Measurements from ENCODE around the gene THRB.

The THRB gene

DNA sequence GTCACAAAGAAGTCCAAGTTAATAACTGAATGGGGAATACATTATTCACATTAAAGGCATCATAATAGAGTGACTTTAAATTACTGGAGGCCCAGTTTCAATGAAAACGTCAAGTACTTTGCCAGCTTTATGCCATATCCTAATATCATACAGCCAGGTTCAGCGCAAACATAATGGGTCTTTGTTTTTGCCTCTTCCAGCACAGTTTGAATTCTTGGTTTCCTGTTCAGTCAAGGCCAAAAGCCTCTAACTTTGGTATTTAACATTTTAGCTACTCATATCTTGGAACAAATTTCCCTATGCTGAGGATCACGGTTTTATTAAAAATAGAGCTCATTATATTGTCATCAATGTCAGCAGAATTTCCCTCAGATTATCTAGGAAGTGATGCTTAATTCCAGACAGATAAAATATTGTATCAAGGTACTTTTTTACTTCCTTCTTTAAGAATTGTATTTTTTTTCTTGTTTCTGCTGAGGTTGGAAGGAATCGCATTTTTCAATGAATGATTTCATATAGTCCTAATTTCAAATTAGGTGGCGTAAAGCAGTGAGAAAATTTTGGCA is 269.2 kb downstream of the THRB start:
- DNase-seq (ENCODE audit: low spot score), result no peak

DNA sequence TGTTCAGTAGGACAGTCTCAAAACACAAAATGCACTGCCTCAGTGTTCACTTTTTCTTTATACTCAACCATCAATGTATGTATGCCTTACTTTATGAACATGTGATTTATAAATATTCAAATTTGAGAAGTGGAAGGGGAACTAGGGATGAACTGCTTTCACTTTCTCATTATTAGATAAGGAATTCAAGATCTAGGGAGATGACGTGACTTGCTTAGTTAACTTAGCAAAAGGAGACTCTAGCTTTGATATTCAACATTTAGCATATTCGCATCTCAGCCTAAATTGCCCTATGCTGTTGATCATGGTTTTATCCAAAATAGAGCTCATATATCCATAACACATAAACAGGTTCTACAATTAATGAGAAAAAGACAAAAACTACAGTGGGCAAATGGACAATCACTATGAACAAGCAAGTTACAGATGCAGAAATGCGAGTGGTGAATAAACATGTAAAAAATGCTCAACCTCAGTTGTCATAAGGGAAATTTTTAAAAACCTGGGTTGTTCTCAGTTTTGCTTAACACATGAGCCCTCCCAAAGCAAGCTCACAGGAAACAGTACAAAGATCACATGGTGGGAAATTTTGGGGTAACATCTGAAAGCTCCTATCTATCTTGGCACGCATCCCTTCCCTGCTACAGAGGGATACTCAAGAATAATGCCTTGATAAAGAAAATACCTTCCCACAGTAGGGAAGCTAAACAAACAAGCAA is 269.8 kb downstream of the THRB start:
- no peak for DNase-seq (ENCODE audit: low spot score)

DNA sequence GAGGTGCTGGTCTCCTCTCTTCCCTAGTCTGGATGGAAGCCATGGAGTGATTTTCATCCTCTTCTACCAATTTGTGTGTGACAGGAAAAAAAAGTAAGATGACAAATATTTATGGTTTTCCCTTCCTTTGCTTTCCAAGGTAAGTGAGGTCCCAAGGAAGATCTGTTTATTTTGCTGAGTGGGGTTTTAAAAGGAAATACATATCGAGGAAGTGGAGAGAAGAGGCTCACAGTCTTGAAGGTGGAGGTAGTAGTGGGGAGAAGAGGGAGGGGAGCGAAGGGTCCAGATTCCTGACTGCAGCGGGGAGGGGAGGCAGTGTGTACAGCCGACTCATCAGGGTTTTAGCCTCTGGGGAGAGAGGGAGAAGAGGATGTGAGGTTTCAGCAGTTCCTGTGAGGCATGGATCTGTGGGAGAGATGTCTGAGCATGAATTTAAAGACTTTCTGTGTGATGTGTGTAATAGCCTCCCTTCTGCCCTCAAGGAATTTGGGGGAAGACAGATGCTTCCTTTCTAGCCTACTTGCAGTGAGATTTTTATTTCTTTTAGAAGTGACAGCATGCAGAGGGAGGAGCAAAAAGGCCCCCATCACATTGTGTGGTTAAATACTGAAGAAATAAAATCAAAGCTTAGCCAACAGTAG is 272.4 kb downstream of the THRB start:
- no peak for DNase-seq (ENCODE audit: low spot score)

DNA sequence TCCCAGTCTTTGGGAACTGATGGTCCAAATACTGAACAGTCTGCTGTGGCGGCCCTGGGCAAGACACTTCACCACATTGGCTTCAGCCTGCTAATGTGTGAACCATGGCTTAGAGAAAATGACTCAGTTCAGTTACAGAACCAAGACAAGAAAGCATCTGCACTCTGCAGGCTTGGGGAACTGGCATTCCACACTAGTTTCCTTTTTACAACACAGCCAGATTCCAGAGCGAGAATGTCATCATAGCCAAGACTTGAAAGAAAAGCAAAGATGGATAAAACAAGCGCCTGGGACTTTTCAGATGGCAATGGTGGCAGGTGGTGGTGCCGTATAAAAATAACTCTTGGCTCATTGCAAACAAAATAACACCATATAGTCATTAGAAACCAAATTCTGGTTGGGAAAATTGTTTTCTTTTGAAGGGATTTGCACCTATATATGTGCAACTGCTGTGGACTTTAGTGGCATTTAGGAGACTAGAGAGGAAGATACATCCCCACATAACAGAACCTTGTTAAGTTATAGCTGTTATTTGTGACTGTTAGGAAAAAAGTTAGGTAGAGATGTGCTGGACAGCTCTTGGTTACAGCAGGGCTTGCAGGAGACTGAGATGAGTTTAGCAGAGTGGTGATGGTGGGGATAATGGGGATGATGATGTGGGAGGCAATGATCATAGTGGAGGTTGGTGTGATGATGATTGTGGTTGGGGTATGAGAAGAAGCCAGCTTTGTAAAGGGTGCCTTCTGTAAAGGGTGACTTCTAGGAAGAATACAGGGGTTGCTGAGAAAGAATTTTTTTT is 273.6 kb downstream of the THRB start:
- no peak for DNase-seq (ENCODE audit: low spot score)

DNA sequence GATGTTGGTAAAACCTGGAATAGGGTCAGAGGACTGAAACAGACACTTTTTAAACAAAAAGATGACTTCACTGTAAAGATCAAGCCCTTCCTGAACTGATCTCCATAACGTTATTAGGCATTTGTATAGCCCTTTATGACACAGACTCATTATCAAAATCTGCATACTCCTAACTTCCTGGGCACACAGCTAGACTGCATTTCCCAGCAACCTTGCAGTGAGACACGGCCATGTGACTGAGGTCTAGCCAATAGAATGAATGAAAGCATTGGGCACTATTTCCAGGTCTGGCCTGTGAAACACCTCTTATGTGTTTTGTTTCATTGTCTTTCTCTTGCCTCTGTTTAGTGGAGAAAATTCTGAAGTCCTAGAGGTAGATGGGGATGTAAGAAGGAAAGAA is 279.1 kb downstream of the THRB start:
- no peak for DNase-seq (ENCODE audit: low spot score)

DNA sequence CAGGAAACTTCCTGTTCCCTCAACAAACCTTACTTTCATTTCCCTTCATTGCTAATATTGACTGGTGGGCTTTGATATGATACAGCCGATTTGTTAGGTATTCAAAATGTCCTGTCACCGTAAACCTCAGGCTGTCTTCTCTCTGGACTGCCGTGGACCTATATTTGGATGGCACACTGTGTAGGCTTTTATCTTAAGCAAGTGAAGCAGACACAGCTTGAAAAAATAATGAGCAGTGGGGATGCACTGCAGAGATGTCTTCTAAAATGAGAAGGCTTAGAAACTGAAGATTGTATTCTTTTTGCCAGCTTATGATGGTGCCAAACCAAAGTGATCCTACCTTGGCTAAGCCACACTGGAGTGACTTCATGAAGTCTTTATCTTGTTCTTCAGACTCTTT is 283.3 kb downstream of the THRB start:
- DNase-seq (ENCODE audit: low spot score), result no peak

DNA sequence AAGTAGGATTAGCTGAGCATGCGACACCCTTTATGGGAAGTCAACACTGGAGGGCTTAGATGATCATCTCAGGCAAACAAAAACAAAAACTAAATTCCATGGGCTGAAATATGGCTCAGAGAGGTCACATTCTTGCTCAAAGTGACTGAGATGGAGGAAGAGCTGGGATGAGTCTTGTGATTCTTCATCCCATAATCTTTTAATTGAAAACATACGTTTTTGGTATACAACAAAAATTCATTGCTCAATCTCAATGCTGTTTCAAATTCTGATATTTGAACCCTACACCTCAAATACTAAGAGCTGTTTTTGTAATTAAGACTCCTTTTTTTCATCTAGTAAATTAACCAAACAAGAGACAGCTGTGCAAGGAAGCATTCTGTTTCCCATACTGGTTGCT is 292.6 kb downstream of the THRB start:
- no peak for DNase-seq (ENCODE audit: low spot score)

DNA sequence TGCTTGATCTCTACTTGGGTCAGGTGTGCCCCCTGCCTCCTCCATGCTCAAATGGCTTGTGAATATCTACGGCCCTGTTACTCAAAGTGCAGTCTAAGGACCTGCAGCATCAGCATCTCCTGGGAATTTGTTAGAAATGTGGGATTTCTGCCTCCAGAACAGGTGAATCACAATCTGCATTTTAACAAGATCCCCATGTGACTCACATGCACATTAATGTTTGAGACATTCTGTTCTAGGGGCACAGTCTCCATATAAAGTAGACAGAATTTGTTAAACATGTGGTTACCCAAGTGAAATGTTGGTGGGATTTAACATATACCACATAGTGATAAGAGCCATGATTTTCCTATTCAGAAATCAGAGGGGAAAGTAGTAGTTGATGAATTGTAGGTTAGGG is 293.3 kb downstream of the THRB start:
- DNase-seq (ENCODE audit: low spot score), result no peak

DNA sequence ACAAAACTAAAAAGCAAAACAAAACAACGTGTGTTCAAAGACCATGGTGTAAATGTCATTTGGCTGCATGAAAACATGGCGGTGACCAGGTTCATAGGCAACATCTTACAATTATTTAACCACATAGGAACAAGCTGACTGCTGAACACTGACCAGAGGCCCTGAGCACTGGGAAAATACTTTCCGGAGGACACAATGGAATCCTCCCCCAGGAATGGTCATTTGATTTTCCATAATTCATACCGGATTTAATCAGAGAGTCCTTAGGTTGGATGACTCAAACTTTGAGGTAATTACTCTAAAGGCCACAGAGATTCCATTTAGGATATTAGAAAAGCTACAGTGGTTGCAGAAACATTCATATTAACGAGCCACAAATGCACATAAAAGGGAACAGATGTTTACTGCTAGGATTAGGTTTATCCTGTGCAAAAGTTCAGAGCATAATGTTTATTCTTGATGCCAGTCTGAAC is 294.8 kb downstream of the THRB start:
- no peak for DNase-seq (ENCODE audit: low spot score)

DNA sequence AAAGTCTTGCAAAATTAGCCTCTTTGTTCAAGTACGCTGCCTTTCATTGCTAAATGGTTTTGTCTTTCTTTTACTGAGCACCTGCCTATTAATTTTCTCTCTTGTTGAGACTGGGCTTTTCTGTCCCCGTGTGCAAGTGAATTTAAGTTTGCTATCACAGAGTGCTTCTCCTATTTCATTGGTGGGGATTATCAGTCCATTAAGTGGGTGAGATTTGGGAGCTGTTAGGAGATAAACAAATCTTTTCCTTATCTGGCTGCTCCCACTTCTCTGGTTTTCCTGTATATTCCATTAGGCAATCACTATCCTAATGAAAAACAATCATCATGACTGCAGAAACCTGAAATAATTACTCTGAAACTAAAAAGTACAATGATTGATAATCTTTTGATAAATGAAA is 295.4 kb downstream of the THRB start:
- DNase-seq (ENCODE audit: low spot score), result no peak

DNA sequence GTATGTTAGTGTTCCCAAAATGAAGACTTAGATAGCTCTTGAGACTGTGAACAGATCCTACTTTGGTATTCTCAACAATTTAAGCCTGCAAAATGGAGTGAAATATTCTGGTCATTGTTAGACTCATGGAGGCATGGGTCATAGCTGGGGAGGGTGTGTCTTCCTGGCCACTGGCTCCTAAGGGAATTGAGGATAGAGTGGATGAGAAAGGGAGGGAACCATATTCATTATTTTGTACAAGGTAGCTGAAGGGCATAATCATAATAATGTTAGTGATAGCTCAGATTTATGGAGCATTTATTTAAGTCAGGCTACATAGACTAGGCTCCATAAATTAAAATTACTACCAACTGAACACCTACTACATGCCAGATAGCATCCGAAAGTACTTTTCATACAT is 295.9 kb downstream of the THRB start:
- DNase-seq (ENCODE audit: low spot score), result no peak

DNA sequence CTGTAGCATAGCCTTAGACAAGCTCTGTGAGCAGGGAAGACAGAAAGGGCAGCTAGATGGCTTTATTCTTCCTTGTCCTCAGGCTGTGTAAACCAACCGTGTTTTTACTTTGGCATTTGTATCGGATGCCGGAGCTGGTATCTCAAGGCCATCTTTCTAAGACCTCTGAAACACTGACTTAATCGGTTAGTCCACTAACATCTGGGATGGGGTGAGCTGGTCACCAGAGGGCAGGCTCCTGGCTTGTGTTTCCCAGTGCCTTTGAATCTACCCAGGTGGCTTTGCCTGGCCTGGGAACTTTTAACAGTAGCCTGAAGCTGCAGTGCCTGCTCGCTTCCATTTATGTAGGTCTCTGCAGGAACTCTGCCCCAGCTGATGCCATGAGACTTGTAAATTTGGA is 296.8 kb downstream of the THRB start:
- no peak for DNase-seq (ENCODE audit: low spot score)

DNA sequence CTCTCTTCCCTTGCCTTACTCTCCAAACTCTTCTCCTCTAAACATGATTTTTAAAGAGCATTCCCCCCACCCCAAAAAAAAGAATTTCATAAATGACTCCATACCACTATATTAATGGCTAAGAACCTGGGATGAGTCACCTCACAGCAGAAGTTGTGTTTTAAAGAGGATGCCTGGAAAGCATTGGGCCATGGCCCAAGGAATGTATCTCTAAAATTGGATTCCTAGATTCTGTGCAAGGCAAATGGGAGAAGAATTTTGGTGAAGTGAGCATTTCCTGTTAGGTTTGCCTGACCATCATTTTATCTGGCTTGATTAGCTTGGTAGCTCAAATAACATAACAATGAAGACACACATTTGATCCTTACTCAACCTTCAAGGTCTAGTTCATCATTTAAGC is 298.1 kb downstream of the THRB start:
- DNase-seq (ENCODE audit: low spot score), result no peak

DNA sequence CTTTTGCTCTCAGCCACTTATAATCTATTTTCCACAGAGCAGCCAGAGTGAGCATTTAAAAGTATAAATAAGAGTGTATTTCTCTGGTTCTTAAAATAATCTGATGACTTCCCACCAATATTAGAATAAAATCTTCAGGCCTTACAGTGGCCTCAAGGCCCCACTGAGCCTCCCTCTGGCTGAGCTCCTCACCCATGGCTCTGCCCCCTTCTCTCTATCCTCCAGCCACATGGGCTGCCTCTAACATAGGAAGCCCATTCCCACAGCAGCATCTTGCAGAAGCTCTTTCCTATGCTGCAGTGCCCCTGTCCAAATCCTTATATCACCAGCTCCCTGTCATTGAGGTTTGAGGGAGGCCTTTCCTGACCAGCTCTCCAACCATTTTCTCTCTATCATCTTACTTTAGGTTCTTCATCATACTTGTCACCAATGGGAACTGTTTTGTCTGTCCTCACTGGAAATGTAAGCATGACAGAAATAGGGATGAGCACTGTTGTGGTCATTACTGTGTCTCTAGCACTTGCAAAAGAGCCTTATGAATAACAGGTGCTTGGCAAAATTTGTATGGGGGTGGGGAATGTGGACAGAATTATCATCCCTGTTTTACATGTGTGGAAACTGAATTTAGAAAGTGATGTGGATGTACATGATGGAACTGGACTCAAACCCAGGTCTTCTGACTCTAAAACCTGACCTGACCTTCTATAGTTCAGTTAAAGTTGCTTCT is 299.0 kb downstream of the THRB start:
- DNase-seq (ENCODE audit: low spot score), result no peak

DNA sequence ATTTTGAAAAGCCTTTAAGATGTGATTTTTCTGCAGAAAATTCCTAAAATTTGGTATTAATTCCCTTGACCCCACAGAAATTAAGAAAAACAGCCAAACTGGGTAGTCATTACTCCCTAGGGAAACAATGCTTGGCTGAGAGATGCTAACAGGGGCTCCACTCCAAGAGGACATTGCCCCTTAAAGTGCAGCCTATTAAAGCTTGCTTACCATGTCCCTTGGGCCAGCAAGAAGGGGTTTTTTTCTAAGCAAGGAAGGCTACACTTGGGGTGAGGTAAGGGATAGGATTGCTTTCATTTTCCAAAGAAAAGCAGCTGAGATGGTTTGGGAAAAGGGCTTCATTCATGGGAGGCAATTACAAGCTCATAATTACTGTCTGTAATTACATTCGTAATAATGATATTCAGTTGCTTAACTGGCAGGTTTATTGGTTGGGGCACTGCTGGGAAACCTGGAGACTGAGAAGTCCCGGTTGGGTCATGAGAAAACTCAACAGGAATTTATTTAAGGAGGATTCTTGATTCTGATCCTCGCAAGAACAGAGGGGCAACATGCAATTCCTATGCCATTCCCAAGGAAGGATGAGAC is 302.1 kb downstream of the THRB start:
- DNase-seq (ENCODE audit: low spot score), result no peak

DNA sequence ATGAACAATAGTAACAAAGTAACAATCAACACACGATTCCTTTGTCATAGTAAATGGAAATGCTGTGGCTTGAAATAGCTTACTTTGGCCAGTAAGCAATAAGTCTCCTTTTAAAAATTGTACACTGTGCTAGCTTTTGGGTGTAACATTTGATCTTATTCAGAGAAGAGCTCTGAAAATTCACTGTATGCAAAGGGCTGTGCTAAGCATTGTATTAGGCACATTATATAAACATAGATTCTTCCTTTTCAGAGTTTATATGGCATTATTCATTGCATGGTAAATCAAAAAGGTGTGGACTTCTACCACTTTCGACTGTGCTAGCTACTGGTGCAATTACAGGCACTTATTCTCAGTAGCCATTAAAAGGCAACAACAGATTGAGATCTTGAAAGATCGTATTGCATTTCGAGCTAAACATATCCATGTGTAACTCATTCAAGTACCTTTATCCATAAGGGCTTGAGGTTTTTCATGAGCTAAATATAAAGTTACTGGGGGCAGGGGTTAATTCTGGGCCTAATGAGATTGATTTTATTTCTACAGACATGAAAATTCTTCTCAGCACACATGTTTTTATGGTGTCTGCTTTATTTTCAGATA is 302.7 kb downstream of the THRB start:
- DNase-seq (ENCODE audit: low spot score), result no peak

DNA sequence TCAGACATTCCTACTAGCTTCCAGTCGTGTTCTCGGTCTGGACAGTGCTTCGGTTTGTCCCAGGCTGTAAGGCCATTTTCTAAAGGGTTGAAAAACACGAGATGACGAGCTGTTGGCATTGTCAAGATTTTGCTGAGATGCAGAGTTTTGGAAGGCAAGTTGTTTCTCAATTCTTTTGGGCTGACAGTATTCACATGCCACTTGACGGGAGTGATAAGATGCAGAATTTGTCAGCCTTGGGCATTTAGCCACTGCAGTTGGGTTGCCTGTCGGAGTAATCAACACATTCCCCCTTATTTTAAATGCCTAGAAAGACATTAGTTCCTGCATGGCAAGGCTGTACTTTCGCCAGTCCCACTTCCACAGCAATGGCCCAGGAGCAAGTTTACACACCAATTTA is 304.4 kb downstream of the THRB start:
- no peak for DNase-seq (ENCODE audit: low spot score)

DNA sequence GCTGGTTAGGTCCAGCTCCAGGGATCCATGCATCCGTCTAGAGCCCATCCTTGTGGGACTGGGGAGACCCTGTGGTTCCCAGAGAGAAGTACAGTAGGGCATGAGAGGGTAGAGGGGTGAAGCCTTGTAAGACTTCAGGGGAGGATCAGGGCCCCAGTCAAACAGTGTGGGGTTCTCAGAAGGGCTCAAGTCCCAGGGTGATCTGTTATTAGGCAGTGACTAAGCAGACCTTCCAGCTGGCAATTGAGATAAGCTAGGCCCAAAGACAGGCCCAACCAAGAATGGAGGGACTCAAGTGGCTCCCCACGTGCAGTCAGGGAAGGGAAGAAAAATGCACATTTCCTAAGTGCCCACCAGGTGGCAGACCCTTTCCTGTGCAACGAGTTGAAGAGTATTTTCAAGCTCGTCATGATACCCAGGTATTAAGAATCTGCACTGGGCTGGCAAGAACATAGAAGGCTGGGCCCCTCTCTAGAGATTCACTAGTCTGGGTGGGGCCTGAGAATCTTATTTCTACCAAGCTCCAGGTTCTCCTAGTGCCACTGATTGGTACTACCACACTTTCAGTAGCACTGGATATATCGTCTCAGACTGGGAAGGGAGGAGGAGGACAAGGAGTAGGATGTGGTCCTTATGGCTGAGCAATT is 308.8 kb downstream of the THRB start:
- DNase-seq (ENCODE audit: low spot score), result peak; percentile 48

DNA sequence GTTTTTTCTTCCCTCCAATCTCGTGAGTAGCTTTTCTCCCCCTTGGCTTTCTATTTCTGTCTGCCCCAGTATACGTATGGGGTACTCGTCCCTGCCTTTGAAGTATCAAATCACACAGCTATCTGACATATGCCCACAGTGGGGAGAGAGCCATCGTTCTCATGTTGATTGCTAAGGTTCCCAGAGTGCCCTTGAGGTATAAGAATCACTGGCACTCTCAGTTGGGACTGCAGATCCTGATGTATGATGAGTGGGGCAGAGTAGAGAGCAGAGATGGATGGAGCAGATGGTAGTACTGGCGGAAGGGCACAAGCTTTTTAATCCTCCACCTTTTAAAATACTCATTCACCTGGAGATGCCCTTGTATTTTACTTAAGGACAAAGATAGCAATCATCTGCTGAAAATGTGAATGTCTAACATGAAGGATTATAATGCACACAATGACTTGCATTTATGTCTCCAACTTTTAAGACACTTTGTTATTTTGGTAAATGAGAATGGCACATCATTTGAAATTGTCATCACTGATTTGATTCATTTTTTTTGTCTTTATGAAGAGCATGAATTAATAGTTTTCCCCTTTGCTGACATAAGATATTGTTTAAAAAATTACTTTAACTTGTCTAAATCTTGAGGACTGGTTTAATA is 310.0 kb downstream of the THRB start:
- DNase-seq (ENCODE audit: low spot score), result no peak

DNA sequence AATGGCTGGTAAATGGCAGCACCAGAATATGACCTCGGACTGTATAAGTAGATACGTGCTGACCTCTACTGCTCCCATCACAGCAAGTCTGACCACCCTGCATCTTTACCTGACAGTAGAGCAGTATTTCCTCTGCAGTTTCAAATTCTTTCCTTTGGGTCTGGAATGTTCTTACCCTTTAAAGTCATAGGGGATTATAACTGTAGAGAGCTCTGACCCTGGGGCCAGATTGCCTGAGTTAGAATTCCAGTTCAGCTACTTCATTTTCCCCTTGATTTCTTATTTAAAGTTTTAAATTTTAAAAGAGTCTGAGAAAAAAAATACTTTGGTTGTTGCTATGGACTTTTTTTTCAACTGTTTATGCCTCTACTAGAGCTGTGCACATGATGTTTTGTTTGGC is 311.9 kb downstream of the THRB start:
- DNase-seq (ENCODE audit: low spot score), result no peak

All from globus pallidus (tissue), 1 donor.